Right renal pelvis (tissue), 4 donors: ENCODE measurements around the gene ITPA. TPM values are rescaled to one million over a fixed set of nuclear protein-coding genes. Genes with fewer than 3 reads are reported as not detected.

Experiments
- DNase-seq, 4 donors: peaks; one replicate each; pipeline ENCODE4 v3.0.0-alpha.2; 2013; ENCODE audit warnings: low read depth in 4 of 4, low spot score in 3 of 4, missing footprints in 1 of 4
- polyA plus RNA-seq, 4 donors: library from polyadenylated mRNA; unstranded; fragments of 120-200 nt; gene quantifications; one replicate each; pipeline ENCODE4 v1.2.1, GENCODE V29; 2013; ENCODE audit not compliant: insufficient read length in 4 of 4

ITPA gene
- 10 to 100 TPM; 46.1 to 70.6 (median 49.5) TPM for polyA plus RNA-seq

DNA sequence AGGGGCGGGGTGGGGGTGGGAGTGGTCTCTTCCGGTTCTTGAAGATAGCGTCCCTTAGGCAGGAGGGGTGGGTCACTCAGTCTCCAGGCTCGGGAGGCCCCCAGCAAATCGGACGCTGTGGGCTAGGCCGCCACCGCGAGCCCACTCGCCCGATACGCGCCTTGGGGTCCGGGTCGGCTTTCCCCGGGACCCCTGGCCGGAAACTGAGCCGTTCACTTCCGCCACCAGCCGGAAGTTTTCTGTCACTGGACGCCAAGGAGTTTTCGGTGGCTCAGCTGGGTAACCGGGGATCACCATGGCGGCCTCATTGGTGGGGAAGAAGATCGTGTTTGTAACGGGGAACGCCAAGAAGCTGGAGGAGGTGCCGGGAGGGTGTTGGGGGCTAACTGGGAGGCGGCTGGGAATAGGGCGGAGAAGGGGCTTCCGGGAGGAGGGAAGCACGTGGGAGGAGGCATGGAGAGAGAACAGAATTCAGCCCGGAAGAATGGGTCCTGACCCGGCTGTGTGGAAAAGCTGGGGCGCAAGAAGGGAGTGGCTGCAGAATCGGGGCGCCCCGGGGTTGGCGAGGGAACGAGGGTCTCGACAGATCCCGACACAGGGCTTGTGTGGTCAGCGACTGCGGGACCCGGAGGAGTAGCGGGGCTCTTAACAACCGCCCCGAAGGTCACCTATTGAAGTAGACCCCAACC lies at the start of gene ITPA:
Gene ITPA, plus strand, starts transcription at position 242 of the 689 bp plus-strand sequence. Its CDS starts 54 bp downstream, at position 296.
- DNase-seq: no peak

DNA sequence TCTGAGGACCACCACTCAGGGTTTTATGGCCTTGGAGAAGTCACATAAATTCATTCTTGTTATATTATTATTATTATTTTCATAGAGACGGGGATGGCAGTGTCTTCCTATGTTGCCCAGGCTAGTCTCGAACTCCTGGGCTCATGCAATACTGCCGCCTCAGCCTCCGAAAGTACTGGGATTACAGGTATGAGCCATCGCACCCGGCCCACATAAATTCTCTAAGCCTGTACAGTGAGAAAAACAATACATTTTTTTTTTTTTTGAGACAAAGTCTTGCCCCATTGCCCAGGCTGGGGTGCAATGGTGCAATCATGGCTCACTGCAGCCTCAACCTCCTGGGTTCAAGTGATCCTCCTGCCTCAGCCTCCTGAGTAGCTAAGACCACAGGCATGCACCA lies 48.9 kb upstream of the ITPA start:
- no peak for DNase-seq

DNA sequence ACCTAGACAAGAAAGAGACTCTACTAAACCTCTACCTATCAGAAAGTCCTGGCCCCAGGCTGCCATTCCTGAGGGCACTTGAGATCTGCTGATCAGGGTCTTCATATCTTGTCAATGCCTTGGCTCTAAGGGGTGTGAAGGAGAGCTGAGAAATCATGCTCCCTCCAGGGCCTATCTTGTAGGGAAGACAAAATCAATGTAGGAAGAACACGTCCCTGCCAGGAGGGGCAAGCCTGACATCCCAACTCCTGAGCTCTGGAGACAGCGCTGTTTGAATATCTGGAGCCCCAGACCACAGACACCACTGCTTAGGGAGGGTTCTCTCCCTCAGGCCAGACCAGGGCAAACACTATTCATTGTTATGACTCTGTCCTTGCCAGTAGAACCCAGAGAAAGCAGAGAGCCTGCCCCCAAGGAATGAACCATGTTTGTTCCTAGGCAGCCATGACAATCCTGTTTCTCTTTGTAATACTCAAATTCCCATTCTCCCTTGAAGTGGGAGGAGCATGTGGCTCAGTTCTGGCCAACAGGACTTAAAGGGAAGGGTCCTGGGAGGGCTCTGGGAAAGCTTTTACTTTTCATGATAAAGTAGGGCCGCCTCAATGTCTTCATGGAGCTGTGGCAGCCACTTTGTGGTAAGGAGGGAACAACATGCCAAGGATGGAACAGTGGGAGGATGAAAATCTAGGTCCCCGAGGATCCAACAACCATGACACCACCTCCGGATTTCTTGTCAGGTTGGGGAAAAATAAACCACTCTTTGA lies 47.8 kb upstream of the ITPA start:
- no peak for DNase-seq

DNA sequence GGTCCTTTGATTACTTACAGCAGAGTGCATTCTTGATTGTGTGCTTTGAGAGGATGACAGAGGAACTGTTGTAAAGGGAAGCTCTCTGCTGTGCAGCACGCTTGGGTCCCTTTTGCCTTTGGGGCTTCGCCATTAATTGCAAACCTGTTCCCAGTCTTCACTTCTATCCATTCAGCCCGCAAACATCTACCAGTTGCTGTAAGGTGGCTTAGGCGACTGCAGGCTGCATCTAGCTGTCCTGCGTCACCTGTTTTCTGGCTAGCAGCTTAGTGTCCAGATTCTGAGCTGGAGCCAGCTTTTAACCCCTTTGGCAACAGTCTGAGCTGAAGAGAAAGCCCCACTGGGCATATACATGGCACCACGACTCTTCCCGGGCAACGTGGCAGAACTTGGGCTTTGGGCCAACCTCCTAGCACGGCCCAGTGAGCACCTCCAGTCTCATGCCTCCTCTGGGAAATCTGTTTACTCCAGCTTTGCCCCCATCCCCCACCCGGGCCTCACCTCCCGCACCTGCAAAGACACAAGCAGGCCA lies 47.2 kb upstream of the ITPA start:
- no peak for DNase-seq

DNA sequence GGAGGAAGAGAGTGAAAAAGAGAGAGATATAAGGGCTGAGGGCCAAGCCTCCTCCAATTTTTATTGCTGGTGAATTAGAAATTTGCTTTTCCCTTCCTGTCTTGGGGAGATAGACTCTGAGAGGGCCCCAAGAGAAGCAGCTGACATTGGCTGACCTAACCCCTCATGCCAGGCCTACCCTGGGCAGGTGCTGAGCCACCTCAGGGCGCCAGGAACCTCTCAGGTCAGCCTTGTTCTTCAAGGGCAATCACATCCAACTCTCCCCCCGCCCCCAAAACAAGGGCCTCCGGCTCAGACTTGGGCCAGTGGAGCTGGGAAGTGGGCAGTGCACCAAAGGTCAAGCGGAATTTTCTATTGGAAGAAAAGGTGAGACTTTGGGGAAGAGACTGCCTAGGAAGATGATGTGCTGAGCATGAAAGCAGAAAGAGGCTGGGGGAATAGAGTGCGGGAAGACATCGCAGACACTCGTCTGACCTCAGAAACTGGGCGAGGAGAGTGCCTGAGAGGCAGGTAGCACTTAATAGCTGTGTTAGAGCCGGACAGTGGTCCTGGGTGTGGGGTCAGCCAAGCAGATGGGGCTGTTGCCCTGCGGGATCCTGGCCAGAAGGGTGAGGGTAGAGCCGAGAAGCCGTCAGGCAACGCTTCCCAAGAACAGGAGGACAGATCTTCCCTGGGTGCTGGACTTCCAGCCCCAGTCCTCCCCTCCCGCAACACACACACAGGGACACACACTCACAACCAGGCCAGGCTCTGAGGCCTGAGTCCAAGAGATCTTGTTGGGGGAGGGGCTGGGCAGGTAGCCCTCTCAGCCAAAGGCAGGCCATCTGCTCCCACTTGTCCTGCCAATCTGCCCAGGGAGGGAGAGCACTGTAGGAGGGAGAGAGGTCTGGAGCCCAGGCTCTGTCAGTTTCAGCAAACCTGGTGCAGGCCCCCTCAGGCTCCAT lies 45.9 kb upstream of the ITPA start:
- DNase-seq: no peak

DNA sequence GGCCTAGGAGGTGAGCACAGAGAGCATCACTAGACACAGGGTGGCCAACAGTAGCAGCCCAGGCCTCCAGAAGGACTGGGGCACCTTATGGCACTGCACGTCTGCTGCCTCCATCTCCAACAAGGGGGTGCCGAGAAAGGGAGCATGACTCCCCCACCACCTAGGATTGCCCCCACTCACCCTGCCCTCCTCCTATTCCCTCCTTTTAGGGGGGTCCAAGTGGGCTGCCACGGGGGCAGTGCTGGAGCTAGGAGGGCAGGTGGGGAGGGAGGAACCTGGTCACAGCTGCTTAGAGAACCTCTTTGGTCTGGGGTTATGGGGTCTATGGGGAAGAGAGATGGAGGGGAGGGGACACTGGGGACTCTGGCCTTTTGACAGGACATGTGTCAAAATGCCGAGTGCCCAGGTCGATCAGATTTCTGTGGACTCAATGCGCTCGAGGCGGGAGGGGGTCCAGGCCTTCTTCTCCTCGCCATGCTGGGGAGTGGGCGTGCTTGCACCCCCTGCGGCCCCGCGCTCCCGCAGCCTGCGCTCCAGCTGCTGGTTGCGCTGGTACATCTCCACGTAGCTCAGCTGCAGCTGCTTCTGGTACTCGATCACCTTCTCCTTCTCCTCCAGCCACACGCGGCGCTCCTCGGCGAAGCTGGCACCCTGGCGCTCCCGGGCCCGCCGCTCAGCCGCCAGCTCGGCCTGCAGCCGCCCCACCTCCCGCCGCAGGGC lies 45.1 kb upstream of the ITPA start:
- DNase-seq: no peak

DNA sequence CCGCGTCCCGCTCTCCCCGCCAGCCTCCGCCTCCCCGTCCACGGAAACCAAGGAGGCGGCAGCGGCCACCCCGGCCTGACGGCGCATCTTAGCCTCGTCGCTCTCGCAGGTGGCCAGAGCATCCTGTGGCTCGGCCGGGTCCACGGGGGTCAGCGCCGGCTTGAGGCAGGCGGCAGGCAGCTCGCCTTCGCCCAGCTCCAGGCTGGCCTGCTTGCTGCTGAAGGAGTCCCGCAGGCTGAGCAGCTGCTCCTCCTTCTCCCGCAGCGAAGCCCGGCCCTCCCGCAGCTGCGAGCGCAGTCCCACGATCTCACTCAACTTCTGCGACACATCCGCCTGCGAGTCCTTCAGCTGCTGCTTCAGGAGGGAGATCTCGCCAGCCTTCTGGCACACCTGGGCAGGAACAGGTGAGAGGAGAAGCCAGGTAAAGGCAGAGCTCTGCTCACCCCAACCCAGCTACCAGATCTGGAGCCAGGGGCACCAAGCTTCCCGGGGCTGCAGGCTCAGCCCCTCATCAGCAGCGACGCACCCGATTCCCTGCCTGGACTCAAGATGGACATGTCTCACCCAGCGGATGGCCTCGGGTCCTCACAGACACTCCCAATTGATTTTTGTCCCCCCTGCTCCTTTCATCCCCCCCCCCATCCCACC lies 44.4 kb upstream of the ITPA start:
- DNase-seq: no peak

DNA sequence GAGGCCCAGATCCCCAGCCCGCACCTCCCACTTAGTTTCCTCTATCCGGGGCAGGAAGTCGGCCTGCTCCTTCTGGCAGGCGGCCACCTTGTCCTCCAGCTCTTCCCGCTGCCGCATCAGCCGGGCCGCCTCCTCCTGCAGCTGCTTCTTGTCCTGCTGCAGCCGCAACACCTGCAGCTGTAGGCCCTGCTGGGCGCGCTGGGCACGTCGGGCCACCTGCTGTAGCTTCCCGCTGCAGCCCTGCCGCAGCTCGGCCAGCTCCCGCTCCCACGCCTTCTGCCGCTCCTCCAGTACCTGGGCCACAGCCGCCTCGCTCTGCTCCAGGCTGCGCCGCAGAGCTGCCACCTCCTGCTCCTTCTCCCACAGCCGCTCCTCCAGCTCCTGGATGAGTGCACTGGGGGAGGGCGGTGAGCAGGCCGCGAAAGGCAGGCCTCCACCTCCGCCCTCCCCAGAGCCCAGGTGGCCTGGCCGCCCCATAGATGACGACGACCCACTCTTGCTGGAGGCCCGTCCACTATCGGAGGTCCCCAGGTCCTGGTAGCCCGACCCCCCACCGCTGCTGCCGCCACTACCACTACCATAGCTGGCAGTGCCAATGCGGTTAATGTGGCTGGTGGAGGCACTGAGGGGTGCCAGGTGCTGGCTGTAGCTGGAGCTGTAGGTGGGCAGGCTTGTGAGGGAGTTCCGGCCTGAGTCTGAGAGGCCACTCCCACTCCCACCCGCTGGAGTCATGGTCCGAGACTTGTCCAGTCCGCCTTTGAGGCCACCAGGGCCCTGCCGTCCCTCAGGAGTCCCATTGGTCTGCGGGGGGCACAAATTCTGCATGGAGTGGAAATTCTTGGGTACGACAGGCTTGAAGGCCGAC lies 43.6 kb upstream of the ITPA start:
- DNase-seq: no peak

DNA sequence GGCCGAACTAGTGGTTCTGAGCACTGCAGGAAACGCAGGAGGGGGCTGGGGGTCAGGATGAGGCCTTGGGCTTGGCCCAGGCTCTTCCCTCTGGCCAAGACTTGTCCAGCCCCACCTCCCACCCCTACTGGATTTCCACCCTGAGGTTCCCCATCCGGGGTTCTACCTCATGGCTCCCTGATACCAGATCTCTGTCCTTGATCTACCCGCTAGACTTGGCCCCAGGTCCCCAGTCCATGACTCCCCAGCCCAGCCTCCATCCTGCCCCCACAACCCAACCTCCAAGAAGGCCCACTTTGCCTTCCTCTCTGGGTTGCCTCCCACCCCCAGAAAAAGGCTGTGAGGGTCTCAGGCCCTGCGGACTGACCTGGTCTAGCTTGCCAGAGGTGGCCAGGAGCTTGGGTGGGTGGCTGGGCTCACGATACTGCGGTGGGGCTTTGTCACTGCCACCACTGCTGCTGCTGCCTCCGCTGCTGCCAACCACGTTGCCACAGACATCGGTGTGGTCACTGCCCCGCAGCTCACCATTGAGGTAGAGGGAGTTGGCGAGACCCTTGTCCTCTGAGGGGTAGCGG lies 42.9 kb upstream of the ITPA start:
- DNase-seq: no peak

DNA sequence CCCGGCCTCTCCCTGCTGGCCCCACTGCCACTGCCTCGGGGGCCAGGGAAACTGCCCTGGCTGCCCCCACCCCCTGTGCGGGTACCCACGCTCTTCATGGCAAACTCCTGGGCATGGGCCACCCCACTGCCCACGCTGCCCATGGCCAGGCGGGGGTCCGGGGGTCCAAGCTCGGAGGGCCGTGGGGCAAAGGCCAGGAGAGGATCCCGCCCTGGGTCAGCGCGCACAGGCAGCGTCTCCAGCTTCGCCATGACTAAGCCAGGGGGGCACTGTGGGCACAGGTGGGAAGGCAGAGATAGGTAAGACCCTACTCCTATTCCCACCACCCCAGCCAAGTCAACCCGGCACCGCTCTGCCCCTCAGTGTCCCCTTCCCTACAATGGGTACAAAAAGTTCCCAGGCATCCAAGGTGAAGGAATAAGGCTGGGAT lies 42.4 kb upstream of the ITPA start:
- DNase-seq: no peak

DNA sequence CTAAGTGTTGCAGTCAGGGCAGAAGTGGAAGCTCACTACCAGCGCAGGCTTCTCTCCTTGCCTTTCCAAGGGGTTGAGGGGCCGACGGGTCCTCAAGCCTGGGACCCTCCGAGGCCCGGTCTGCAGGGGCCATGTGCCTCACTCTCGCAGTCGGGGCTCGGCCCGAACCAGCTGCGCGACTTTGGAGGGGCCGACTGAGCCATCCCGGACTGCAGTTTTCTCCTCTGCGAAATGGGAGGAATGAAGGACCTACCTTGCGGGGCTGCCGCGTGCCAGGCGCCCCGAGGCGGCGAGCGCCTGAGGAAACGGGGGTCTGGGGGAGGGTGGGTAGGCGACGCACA lies 41.6 kb upstream of the ITPA start:
- DNase-seq: no peak

DNA sequence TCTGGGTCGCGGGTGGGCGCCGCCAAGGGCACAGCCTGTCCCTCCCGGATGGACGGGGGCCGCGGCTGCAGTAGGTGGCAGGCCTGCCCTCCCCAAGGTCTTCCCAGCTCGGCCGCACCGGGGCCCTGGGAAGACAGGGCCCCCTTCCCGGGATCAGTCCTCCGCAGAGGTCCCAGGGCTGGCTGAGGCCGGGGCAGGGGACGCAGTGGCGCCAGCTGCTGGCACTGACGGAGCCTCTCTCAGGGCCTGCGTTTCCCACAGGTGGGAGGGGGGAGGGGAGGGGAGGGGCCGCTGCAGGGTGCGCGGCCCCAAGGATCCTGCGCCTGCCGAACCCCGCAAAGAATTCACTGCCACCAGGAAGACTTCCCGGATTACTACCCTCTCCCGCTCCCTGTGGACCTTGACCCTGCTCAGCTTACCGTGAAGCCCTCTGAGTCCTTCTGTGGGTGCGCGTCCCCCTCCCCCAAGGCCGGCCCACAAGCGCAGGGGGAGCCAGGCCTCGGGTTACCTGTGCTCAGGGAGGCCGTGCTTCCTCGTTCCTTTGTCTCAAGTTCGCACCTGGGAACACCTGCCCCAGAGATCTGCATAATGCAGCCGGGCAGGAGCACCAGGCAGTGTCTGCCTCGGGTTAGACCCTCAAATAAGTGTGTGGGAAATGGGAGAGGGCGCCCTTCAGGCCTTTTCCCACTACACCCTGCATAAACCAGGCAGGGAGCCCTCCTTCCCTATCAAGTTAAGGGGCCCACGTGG lies 41.0 kb upstream of the ITPA start:
- no peak for DNase-seq

DNA sequence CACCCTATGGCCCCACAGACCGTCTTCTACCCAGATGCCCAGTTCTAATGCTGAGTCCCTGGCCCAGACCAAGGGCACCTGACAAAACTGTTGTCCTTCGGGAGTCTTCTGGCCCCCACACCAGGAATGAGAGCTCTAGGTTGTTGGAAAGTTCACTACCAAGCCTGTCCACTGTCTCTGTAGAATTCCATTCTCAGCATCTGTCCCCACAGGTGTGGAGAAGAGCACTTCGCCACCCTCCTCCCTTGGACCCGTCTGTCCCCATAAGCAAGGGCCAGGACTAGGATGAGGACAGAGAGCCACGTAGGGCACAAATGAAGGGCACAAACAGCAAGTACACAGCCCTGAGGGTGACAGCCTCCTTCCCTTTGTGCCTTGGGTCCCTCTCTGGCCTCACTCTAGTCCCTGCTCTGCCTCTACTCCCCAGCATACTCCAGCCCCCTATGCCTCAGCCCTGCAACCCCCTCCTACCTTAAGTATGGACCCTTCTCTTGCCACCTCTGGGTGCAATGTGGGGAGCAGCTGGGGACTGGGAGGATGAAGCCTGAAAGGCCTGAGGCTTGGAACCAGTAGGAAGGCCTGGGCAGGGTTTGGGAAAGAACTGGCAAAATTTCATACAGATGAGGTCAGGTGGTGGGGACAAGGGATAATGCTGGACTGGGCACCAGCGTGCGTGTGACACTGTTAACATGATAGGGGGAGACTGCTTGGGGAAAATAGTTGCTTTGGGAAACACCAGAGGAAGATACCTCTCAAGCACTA lies 40.3 kb upstream of the ITPA start:
- DNase-seq: no peak

DNA sequence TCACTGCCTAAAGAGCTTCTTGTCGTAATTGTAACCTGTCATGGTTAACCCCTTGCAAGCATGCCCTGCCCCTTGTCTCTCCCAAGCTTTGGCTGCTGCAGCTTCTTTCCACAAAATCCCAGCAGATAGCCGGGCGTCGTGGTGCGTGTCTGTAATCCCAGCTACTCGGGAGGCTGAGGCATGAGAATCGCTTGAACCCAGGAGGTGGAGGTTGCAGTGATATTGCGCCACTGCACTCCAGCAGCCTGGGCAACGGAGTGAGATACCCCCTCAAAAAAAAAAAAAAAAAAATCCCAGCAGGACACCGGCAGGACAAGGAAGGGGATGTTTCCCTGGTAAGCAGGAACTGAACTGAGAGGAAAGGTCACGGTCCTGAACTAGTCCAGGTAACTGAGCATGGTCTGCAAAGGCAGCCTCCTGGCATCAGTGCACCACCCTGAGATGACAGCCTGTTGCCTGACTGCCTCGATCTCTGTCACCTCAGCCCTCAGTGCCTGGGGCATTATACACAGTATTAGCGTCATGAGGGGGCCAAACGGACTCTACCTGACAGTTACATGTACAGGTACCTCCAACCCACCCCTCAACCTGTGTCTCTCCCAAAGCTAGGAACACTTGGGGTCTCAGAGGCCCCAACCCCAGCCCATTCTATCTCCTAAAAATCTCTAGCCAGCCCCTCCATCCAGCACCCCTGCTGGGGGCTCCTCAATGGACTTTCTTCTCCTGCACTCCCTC lies 37.7 kb upstream of the ITPA start:
- DNase-seq: no peak

DNA sequence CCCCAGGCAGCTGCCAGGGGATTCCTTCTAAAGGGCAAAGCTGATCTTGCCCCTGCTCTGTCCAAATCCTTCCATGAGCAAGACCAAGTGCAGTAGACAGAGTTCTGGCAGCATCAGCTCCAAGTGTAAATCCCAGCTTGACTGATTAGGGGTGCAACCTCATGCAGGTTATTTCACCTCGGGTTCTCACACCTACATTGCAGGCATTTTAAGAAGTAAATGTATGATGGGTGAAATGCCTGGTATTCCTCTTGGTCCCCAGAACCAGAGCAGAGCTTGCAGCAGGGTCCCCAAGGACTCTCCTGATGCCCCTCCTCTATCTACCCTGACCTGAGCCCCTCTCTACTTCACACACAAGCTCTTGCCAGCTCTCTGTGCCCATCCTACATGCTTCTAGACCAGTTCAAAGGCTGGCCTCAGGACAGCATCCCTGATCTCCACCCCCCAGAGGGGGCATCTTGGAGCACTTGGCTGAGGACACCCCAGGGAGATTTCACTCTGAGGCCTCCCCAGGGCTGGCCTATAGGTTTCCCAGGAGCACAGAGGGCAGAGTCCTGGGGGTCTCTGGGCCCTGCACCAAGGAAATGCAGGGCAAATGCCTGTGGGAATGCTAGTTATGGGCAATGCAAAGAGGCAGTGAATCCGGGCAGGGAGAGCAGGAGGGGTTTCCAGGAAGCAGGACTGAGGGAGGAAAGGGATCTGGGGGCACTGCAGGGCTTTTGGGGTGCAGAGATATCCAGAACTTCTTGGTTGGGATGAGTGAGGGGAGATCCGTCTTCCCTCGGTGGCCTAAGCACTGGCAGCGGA lies 37.0 kb upstream of the ITPA start:
- no peak for DNase-seq
